Bronchial epithelial cell (primary cell): Measurements from ENCODE around the gene GSTM2. TPM values are rescaled to one million over a fixed set of nuclear protein-coding genes. Genes with fewer than 3 reads are reported as not detected.

Source experiments
- DNase-seq: peaks from one replicate; pipeline ENCODE4 v3.0.0-alpha.2; 2010; ENCODE audit warnings: low read depth
- FAIRE-seq: peaks from 2 replicates; lab custom pipeline; 2011; peaks lifted over from hg19 to GRCh38; lab: Jason Lieb, UNC
- H3K27me3 ChIP-seq: 2 replicates; pipeline ENCODE4 v1.5.1; 2011; ENCODE audit warnings: low read length; ENCODE audit not compliant: control insufficient read depth, insufficient read depth
- H3K36me3 ChIP-seq: 2 replicates; pipeline ENCODE4 v1.5.1; 2011; ENCODE audit warnings: low read length; ENCODE audit not compliant: control insufficient read depth, insufficient read depth
- H3K4me3 ChIP-seq: 2 replicates; pipeline ENCODE4 v1.5.1; 2011; ENCODE audit warnings: mild to moderate bottlenecking, low read depth, low read length, control low read depth
- total RNA-seq: library from RNA; depleted of rRNA; stranded (reverse); fragments of >200 nt; gene quantifications from 2 replicates; pipeline ENCODE4 v1.2.1, GENCODE V29; 2014
- TF ChIP-seq, protein P1 (sequence below): IDR thresholded peaks from 2 replicates; pipeline ENCODE4 v1.5.1; 2011; ENCODE audit warnings: mild to moderate bottlenecking, moderate library complexity, low read length, control low read depth, inconsistent platforms; ENCODE audit not compliant: insufficient read depth, severe bottlenecking

GSTM2 gene
- total RNA-seq, 1 donor from 2014 or later: 0.26 TPM

DNA sequence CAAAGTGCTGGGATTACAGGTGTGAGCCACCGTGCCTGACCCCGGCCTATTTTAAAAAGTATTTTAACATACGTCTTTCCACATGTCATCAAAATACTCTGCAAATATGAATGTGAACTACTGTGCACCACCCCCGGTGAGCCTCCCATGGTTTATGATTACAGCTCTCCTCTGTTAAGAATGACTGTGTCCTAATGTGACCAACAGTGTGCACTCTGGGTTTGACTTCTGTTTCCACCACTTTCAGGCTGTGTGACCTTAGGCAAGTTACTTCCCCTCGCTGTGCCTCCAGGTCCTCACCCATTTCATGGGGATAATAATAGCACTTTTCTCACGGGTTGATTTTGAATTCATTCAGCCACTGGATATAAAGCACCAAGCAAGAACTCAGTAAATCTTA lies 33.6 kb upstream of the GSTM2 start:
- Histone ChIP-seq H3K27me3 (no peaks in the 10 kb centered on the region), H3K4me3 (no peak overlapping the region), H3K36me3 (peaks cover 17% of the 10 kb centered on the region)
- FAIRE-seq (no peak), DNase-seq (no peak)
- TF ChIP-seq, protein P1, sequence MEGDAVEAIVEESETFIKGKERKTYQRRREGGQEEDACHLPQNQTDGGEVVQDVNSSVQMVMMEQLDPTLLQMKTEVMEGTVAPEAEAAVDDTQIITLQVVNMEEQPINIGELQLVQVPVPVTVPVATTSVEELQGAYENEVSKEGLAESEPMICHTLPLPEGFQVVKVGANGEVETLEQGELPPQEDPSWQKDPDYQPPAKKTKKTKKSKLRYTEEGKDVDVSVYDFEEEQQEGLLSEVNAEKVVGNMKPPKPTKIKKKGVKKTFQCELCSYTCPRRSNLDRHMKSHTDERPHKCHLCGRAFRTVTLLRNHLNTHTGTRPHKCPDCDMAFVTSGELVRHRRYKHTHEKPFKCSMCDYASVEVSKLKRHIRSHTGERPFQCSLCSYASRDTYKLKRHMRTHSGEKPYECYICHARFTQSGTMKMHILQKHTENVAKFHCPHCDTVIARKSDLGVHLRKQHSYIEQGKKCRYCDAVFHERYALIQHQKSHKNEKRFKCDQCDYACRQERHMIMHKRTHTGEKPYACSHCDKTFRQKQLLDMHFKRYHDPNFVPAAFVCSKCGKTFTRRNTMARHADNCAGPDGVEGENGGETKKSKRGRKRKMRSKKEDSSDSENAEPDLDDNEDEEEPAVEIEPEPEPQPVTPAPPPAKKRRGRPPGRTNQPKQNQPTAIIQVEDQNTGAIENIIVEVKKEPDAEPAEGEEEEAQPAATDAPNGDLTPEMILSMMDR: no peak

DNA sequence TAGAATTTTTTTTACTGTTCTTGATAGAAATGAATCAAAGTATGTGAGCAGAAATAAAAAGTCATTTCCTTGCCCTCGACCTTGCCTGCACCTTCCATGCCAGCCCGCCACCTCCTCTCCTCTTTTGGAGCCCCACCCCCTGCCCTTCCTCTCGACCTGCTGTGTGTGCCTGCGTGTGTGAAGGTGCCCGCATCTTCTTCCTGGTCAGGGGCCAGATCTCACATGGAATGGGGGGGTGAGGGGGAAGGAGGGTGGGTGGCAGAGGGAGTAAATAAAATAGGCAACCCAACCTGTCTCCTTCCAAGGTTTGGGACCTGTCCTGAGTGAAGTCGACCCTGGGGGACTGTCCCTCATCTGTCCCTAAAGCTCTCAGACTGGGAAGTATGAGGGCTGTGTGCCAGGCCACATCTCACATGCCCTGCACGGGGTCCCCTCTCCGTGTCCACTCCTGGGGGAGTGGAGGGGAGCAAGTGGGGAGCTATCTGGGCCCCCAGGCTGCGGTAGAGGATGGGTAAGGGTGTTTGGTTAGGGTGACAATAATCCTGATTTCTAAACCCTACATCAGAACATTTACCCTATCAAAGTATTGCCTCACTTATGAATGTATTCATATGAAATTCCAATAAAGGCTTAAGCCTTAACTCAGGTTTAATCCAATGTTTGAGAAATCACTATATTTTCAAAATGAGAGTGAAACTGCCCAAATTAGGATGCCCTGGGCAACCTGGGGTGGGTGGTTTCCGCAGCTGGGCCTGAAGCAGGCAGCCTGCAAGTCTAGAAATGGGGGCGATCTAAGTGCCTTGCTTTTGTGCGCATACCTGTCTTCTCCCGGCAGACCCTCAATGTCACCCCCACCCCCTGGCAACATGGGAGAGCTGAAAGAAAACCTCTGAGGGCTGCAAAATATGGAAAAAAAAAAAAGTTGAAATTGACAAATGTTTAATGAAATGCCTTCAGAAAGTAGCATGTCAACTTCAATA lies 32.8 kb upstream of the GSTM2 start:
- Histone ChIP-seq H3K4me3 (no peak overlapping the region), H3K36me3 (peaks cover 12% of the 10 kb centered on the region), H3K27me3 (no peaks in the 10 kb centered on the region)
- FAIRE-seq (no peak), DNase-seq (no peak)
- TF ChIP-seq, protein P1: no peak

DNA sequence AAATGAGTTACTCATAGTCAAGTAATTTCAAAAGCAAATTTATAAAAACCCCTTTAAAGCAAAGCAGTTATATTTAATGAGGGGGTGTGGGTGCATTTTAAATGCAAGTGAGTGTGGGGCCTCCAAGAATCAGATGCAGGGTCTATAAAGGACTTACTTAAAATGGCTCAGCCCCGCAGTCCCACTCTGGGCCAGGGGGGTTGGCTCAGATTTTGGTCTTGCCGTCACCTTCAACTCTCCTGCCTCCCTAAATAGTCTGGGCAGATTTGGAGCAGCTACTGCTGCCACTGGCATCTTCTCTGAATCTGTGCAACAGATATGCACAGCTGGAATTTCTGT lies 32.0 kb upstream of the GSTM2 start:
- FAIRE-seq (no peak), DNase-seq (no peak)
- peaks cover 8% of the 10 kb centered on the region for H3K36me3 ChIP-seq
- no peaks in the 10 kb centered on the region for H3K27me3 ChIP-seq
- TF ChIP-seq, protein P1: no peak
- no peak overlapping the region for H3K4me3 ChIP-seq

DNA sequence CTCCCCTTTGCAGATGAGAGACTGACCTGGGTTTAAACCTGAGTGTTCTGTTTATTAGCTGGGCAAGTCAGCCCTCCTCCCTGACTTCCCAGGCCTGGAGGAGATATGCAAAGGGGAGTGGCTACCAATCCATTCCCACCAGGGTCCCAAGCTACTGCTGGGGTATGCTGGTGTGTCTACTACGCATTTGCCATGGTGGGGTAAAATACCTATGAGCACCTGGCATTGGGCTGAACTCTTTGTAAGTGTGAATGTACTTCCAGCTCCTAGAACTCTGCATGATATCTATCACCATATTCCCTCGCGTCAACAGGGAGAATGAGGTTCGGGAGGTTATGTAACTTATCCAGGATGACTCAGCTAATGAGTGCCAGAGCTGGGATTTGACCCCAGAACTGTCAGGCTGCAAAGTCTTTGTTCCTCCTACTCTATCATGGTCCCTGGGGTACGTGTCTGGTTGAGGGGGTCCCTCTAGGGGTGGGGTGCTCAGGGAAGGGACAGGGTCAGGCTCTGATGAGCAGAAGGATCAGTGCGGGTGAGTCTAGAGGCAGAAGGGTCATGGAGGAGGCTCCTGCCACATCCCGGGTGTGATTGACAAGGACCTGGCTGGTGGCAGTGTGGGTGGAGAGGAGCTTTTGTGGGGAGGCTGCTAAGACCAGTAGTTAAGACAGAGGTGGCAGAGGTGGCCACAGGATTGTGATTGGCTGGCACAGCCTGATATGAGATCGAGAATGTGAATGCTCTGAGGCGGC lies 31.5 kb upstream of the GSTM2 start:
- Histone ChIP-seq H3K4me3 (no peak overlapping the region), H3K36me3 (peaks cover 4% of the 10 kb centered on the region), H3K27me3 (no peaks in the 10 kb centered on the region)
- DNase-seq (peak; percentile 32), FAIRE-seq (no peak)
- TF ChIP-seq, protein P1: no peak

DNA sequence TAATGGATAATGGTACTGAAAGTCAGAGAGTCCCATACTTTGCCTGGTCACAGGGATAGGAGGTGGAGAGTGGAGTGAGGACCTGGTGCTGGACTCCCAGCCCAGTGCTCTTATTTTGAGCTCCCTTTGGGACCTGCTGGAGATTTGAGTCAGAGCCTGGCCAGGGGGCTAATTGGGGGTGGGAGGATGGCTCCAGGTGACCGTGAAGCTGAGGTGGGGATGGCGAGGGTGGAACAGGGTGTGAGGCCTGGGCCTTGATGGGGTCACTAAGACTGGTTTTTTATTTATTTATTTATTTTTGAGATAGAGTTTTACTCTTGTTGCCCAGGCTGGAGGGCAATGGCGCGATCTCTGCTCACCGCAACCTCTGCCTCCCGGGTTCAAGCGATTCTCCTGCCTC lies 30.4 kb upstream of the GSTM2 start:
- Histone ChIP-seq H3K4me3 (no peak overlapping the region), H3K36me3 (no peaks in the 10 kb centered on the region), H3K27me3 (no peaks in the 10 kb centered on the region)
- FAIRE-seq (no peak), DNase-seq (no peak)
- TF ChIP-seq, protein P1: no peak
